GM21390 (cell line): Measurements from ENCODE around the gene BRSK2.
"Not testable (repeated sequence)": the region's sequence is repeated elsewhere in the genome, so short reads cannot be mapped to it uniquely, and the experiment has no call there.

Source experiments
- ATAC-seq: cut with Tn5 transposase; IDR thresholded peaks from one replicate; pipeline ENCODE4 v1.9.1; 2021; ENCODE audit not compliant: unreplicated experiment

Gene BRSK2

DNA sequence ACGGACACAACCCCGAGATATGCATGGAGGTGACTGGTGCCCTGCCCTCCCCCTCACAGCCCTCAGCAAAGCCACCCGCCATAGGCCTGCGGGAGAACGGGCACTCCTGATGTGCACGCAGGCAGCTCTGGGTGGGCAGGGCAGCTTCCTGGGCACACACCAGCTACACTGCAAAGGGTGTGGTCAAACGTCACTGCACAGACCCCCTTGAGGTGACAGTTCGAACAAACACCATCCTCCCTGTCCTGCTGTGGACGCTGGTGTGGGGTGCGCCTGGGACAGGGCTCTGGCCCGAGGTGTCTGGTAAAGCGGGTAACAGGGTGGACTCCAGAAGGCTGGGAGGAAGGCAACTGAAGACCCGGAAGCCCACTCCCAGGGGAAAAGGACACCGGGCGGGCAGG is 118.8 kb downstream of the BRSK2 start:
- ATAC-seq = no peak

DNA sequence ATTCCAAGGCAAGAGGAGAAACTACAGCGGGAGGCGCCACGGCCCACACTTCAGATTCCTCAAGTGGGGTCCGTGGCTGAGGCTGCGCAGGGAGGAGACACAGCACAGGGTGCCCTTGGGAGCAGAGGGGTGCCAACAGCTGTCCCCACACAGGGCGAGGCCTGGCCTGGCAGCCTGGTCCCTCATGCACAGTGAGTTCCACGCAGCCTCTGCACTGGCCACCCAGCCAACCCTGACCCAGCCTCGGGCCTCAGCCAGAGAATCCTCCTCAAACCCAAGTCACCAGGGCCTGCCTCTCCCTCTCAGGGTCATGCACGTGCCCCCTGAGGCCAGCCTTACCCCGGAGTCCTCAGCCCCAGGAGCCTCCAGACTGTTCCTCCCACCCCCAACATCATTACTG is 119.3 kb downstream of the BRSK2 start:
- no peak for ATAC-seq

DNA sequence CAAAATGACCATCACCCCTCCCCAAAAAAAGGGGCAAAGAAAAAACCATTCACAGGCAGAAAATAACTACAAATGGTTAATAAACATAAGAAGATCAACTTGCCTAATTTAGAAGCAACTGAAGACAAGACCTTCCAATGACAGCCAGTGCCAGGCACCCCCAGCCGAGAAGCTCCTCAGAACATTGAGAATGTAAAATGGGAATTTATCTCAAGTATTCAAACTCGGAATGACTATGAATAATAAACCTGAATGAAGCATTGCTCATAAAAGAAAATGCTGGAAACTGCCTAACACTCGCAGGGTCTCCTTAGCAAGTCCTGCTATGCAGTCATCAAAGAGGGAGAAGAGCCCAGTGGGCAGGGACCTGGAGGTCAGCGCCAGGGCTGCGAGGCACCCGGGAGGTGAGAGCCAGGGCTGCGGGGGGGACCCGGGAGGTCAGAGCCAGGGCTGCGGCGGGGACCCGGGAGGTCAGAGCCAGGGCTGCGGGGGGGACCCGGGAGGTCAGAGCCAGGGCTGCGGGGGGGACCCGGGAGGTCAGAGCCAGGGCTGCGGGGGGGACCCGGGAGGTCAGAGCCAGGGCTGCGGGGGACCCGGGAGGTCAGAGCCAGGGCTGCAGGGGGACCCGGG is 120.0 kb downstream of the BRSK2 start:
- ATAC-seq = no peak

DNA sequence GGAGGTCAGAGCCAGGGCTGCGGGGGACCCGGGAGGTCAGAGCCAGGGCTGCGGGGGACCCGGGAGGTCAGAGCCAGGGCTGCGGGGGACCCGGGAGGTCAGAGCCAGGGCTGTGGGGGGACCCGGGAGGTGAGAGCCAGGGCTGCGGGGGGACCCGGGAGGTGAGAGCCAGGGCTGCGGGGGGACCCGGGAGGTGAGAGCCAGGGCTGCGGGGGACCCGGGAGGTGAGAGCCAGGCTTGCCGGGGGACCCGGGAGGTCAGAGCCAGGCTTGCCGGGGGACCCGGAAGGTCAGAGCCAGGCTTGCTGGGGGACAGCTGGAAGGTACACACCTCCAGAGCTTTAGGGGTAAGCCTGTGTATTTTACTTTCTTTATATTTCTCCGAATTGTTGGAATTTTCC is 120.6 kb downstream of the BRSK2 start:
- not testable (repeated sequence) for ATAC-seq

DNA sequence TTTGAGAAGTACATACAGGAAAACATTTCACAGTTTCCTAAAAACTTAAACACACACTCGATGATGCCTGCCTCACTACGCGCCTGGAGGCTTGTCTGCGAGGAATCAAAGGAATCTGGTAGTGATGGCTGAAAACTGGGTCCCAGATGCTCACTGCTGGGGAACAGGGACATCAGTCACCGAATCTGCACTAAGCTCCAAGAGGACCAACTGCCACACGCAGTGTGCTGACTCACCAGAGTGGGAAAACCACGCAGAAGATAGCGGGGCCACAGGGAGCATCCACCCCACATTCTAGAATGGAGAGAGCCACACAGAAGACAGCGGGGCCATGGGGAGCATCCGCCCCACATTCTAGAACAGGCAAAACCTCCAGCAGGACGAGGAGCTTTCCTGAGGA is 121.2 kb downstream of the BRSK2 start:
- no peak for ATAC-seq

DNA sequence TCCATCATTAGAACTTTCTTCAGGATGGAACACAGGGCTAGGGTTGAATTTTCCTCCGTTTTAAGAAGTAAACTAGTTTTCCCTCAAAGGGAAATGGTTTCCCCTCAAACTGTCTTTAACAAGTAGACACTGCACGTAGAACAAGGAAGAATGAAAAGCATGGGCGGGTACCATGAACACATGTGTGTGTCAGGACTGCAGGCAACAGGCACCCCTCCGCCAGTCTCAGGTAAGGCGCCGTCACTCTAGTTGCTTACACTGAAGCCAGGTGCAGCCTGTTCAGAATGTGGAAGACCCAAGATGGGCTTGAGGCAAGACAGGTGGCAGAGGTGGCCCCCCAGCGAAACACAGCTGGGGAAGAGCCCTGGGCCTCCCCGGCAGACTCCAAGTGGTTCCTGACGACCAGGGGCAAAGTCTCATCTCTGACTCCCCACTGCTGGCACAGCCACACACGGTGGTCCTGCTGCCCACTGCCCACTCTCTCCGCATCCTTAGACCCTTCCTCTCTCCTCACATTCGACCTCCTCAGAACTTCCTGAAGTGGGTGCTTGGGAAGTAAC is 122.3 kb downstream of the BRSK2 start:
- ATAC-seq = no peak
